PC-3 (cell line): Measurements from ENCODE around the gene MSTO1.
"Not testable (repeated sequence)": the region's sequence is repeated elsewhere in the genome, so short reads cannot be mapped to it uniquely, and the experiment has no call there.

Source experiments
- CTCF ChIP-seq: fragments of 300-600 bp; sonication (generic); conservative IDR thresholded peaks from 2 replicates; pipeline ENCODE4 v1.5.1; 2017; ENCODE audit warnings: antibody characterized with exemption, low read depth, mild to moderate bottlenecking, low read length
- EZH2 ChIP-seq: fragments of 300-600 bp; sonication (generic); IDR thresholded peaks from one replicate; pipeline ENCODE4 v1.6.1; 2017; ENCODE audit warnings: antibody characterized with exemption, mild to moderate bottlenecking, low read length; ENCODE audit not compliant: unreplicated experiment

DNA sequence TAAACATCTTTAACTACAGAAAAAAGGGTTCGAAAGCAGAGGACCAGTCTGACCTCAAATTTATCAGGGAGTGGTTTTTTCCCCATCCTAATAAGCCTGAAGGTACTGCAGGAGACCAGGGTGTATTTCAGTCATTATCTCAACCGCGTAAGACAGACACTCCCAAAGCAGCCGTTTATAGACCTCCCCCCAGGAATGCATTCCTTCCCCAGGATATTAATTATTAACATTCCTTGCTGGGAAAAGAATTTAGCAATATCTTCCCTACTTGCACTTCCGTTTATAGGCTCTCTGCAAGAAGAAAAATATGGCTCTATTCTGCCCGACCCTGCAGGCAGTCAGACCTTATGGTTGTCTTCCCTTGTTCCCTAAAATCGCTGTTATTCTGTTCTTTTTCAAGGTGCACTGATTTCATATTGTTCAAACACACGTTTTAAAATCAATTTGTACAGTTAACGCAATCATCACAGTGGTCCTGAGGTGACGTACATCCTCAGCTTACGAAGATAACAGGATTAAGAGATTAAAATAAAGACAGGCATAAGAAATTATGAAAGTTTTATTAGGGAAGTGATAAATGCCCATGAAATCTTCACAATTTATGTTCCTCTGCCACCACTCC lies 32.7 kb downstream of the MSTO1 start:
- not testable (repeated sequence) for TF ChIP-seq CTCF, EZH2
